Hematopoietic multipotent progenitor cell treated with erythropoietin and hydrocortisone succinate and interleukin-3 and kit ligand, for 15 days (in vitro differentiated cells): ENCODE data around the gene SH2D3A.
"Not testable (repeated sequence)": the region's sequence is repeated elsewhere in the genome, so short reads cannot be mapped to it uniquely, and the experiment has no call there.

Experiments
- DNase-seq: peaks from one replicate; pipeline ENCODE4 v3.0.0-alpha.2; 2015; ENCODE audit warnings: low spot score

Gene SH2D3A

DNA sequence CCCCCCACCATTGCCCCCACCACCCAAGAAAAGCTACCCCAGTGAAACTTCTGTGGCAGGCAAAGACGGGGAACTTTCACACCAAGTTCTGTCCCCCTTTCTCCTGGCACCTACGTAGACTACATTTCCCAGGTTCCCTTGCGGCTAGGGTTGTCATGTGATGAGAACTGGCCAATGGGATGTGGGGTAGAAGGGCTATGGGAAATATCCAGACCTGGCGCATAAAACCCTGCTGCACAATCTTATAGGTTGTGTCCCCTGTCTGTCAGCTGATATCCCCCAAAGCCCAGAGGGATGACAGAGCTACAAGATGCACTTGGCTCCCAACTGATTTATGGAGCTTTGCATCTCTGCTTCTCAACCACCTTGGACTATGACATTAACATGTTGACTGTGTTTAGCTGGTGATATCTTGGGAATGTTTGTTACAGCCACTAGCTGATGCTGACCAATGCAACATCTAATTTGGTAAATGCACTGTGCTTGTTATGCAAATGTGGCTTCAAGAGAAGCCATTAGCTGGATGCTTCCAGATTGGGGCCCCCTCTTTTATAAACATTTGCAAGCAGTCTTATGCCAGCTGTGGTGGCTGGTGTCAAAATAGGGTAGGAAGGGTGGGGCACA lies 6.1 kb downstream of the SH2D3A start:
- peak; percentile 24 for DNase-seq

DNA sequence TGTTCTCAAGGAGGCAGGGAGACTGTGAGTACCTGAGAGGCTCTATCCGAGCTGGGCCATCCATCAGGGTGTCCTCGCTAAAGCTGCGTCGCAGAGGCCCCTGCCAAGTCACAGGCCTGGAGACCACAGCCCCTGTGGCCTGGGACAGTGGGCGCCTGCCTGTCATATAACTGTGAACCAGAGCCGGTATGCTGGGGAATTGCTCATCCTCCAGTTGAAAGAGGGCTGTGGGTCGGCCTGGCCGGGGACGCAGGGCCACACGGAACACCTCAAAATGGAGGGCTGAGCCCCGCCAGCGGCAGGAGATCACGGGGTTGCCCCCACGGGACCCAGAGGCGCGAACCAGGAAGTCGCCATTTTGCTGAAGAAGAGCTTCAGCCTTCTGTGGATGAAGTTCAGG lies 6.6 kb downstream of the SH2D3A start:
- no peak for DNase-seq

- no peak for DNase-seq
Observed at GRCh38 chr19:6754653-6755463, 12.4 kb downstream of the SH2D3A start.

- no peak for DNase-seq
Observed at GRCh38 chr19:6754136-6754535, 13.1 kb downstream of the SH2D3A start.

GRCh38 chr19:6753178-6754031 lies 13.8 kb downstream of the SH2D3A start:
- DNase-seq = peak; percentile 88

GRCh38 chr19:6752256-6753177 lies 14.7 kb downstream of the SH2D3A start:
- no peak for DNase-seq

DNA sequence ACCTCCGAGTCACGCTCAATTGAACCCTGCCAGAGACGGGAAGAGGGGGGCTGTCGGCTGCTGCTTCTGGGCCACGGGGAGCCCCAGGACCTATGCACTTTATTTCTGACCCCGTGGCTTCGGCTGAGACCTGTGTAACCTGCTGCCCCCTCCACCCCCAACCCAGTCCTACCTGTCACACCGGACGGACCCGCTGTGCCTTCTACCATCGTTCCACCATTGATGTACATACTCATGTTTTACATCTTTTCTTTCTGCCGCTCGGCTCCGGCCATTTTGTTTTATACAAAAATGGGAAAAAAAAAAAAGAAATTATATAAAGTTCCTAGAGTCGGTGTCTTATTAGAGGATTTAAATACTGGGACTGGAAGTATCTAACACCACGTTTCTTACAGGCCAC lies 16.0 kb downstream of the SH2D3A start:
- no peak for DNase-seq

DNA sequence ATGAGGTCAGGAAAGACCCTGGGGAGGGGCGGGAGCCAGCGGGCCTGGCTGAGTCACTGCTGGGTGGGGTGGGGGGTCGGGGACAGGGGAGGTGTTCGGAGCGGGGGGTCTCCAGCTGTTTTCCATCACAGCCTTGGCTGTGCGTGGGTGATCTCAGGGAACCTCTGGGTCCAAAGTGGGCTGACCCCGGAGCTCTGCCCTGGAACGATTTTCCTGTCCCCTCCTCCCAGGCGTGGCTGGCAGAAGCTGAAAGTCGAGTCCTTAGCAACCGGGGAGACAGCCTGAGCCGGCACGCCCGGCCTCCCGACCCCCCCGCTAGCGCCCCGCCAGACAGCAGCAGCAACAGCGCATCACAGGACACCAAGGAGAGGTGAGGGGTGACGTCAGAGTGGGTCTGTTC lies 17.2 kb downstream of the SH2D3A start:
- no peak for DNase-seq

- DNase-seq = not testable (repeated sequence)
Observed at GRCh38 chr19:6748543-6748942, 18.7 kb downstream of the SH2D3A start.

DNA sequence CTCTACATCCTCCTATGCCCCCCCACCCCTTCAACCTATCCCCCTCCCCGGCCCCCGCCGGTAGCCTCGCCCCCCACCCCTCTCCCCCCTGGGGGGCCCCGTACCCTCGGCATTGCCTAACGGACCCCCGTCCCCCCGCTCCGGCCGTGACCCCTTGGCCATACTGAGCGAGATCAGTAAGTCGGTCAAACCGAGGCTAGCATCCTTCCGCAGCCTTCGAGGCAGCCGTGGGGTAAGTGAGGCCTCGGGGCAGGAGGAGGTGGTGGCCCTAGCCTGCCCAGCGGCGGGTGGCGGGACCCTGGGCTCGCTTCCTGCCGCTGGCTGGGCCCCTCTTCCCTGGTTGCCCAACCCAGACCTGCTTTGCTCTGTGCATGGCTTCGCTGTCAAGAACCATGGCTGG lies 21.3 kb downstream of the SH2D3A start:
- DNase-seq = no peak

DNA sequence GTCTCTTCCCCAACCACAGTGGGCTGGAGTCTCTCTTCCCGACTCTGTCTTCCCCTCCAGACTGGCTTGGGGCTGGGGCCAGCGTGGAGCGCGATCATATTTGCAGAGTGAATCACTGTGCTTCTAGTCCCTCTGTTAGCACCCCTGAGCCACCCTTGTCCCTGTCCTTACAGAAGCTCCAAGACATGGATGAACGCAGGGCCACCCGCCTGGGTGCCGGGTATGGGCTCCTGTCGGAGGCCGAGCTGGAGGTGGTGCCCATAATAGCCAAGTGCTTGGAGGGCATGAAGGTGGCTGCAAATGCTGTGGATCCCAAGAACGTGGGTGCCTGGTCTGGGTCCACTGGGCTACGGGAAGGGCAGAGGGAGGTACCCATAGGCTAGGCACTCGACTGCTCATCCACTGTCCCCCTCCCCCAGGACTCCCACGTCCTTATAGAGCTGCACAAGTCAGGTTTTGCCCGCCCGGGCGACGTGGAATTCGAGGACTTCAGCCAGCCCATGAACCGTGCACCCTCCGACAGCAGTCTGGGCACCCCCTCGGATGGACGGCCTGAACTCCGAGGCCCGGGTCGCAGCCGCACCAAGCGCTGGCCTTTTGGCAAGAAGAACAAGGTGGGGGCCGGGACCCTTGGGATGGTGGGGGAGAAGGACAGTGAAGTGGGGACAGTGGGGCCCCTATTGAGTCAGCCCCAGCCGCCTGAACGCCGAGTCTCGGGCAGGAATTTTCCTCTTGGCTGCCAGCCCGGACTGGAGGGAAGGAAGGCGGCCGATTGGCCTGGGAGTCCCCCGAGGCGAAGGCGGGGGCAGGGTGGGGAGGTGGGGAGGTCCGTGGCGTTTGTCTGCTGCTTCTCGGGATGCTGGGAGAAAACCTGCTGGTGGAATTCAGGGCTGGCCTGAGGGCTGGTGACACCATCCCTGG lies 22.6 kb downstream of the SH2D3A start:
- DNase-seq = no peak

DNA sequence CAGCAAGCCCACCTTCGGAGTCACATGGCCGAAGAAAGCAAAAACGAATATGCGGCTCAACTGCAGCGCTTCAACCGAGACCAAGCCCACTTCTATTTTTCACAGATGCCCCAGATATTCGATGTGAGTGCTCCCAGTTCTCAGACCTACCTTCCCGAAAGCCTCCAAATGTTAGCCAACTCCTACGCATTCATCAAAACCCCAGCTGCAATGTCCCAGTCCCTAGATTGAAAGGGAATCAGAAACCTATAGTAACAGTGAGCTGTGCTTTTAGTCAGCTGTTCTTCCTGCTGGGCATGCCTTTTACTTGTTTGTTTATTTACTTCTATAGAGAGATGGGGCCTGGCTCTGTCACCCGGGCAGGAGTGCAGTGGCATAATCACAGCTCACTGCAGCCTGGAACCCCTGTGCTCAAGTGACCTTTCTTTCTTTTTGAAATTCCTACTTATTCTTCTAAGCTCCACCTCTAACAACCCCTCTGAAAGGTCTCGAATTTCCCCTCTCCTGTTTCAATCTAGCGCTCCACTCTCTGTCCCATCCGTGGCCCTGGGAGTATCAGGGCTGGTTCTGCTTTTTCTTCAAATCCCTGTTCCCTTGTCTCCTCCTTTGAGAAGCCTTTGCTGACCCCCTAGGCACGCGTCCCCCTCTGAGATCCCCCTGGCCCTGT lies 23.4 kb downstream of the SH2D3A start:
- DNase-seq = no peak

- DNase-seq = no peak
Observed at GRCh38 chr19:6743066-6743465, 24.2 kb downstream of the SH2D3A start.

DNA sequence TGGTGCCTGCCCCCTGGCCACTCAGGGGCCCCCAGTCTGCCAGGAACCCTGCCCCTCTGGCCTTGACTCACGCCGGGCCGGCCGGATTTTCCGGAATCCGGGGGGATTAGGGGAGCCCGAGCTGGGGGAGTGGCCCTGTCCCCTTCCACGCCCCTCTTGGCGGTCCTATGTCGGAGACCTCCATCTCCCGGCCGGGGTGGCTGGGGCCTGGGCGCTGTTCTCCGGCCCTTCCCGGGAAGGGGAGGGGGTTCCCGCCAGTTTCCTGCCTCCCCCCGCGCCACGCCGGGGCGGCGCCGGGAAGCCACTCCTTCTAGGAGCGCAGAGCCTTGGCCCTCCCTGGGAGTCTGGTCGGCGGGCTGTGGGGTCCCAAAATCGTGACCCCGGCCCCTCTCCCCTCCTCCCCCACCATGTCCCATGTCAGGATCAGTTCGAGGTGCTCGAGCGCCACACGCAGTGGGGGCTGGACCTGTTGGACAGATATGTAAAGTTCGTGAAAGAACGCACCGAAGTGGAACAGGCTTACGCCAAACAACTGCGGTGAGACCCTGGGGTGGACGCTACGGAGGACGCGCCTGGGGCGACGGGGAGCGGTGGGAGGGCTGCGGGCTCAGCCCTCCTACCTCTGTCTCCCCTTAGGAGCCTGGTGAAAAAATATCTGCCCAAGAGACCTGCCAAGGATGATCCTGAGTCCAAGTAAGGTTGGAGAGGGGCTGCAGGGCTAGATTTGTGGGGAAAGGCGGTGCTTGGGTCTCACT lies 26.5 kb downstream of the SH2D3A start:
- DNase-seq = no peak

- no peak for DNase-seq
Observed at GRCh38 chr19:6739883-6740588, 27.2 kb downstream of the SH2D3A start.

GRCh38 chr19:6739390-6739882 lies 27.8 kb downstream of the SH2D3A start, which contains the start of gene TRIP10:
Gene TRIP10, plus strand, starts transcription at chr19:6739680. Its CDS starts 82 bp downstream, at chr19:6739762.
- DNase-seq = peak; percentile 87

- no peak for DNase-seq
Observed at GRCh38 chr19:6738787-6739389, 28.3 kb downstream of the SH2D3A start.
